ENCODE data around the gene KLHL13. TPM values are rescaled to one million over a fixed set of nuclear protein-coding genes. Genes with fewer than 3 reads are reported as not detected.
A peak's percentile ranks its signal among the peaks of the same experiment; 100 is the strongest.
"Not testable (repeated sequence)": the region's sequence is repeated elsewhere in the genome, so short reads cannot be mapped to it uniquely, and the experiment has no call there.

KLHL13 gene
- total and polyA plus RNA-seq, 10 of the 15 experiments (the other 5 are each of a cell fraction or from before 2014, with no cell fraction given), result 8.2 to 34.1 (median 13.8) TPM

DNA sequence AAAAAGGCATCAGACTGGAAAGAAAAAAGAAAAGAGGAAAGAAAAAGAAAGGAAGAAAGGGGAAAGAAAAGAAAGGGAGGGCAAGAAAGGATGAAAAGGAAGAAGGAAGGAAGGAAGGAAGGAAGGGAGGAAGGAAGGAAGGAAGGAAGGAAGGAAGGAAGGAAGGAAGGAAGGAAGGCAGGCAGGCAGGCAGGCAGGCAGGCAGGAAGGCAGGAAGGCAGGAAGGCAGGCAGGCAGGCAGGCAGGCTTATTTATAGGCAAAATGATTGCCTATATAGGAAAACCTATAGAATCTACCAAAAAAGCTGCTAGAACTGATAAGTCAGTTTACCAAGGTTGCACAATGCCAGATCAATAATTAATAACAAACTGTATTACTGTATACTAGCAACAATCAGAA is 186.5 kb downstream of the KLHL13 start:
- H3K27me3 ChIP-seq (replicated peaks in 1 of 2; ENCODE audit: control insufficient read depth in 2 of 2, insufficient read depth in 2 of 2, low read length in 1 of 2); FAIRE-seq; in situ Hi-C loops (cut with MboI); H3K36me3 ChIP-seq (ENCODE audit: control insufficient read depth in 2 of 2, insufficient read depth in 2 of 2, low read length in 1 of 2); H3K4me3 ChIP-seq; ATAC-seq; H3K9ac ChIP-seq (ENCODE audit: control insufficient read depth, insufficient read depth, low read length); intact Hi-C loops (cut with micrococcal nuclease; ENCODE audit: unreplicated experiment); H3K79me2 ChIP-seq (ENCODE audit: control insufficient read depth, insufficient read depth, low read length); RAD21 ChIA-PET (ENCODE audit: unreplicated experiment); H4K20me1 ChIP-seq (ENCODE audit: control insufficient read depth, insufficient read depth); H3K9me3 ChIP-seq (replicated peaks; ENCODE audit: control insufficient read depth, insufficient read depth, low read length); H3K27ac ChIP-seq (ENCODE audit: control insufficient read depth, insufficient read depth); H2AFZ ChIP-seq (ENCODE audit: control insufficient read depth, low read depth, low read length); POLR2A ChIA-PET; CTCF ChIA-PET; BruUV-seq (replicated peaks); H3K4me2 ChIP-seq (ENCODE audit: control insufficient read depth, insufficient read depth); DNase-seq (ENCODE audit: low read depth, low spot score); H3K4me1 ChIP-seq (ENCODE audit: control insufficient read depth, insufficient read depth, low read length): not testable (repeated sequence)
- TF ChIP-seq ETV6 (conservative IDR thresholded peaks at IDR 0.05 in 1 of 2, IDR thresholded peaks at IDR 0.05 in 1 of 2; ENCODE audit: borderline replicate concordance in 1 of 2, low read depth in 1 of 2), result peak in 1 of 2 experiments; percentile 71; a peak in 1 of 4 replicates
- SMC1A ChIA-PET (ENCODE audit: uncharacterized antibody, unreplicated experiment), result interaction anchor here (0.6 kb wide), 1 partner anchor 183 kb away, joined by 3 read pairs; no protein-coding TSS in a partner anchor

DNA sequence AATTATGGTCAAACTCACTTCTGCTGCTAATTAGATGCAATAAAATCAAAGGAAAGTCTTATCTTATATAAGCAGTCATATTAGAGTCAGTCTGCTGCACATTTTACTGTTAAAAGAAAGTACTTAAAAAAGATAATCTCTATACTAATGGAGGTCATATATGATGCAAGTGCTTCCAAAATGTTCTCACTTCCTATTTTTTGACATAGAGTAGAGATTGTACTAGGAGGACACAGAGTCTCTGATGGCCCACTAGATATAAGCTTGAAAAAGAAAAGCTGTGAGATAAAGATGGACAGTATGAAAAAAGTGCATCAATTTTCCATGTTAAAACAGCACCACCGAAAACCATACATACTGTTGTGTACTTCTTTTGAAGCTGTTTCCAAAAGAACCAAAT is 196.9 kb downstream of the KLHL13 start:
- Histone ChIP-seq H2AFZ (ENCODE audit: control insufficient read depth, low read depth, low read length) (no peak overlapping the region), H4K20me1 (ENCODE audit: control insufficient read depth, insufficient read depth) (no peaks in the 10 kb centered on the region), H3K9me3 (replicated peaks; ENCODE audit: control insufficient read depth, insufficient read depth, low read length) (no peaks in the 10 kb centered on the region), H3K79me2 (ENCODE audit: control insufficient read depth, insufficient read depth, low read length) (no peaks in the 10 kb centered on the region), H3K4me3 (no peak overlapping the region), H3K4me1 (ENCODE audit: control insufficient read depth, insufficient read depth, low read length) (no peaks in the 10 kb centered on the region), H3K4me2 (ENCODE audit: control insufficient read depth, insufficient read depth) (no peak overlapping the region), H3K36me3 (ENCODE audit: control insufficient read depth in 2 of 2, insufficient read depth in 2 of 2, low read length in 1 of 2) (no peaks in the 10 kb centered on the region), H3K27ac (ENCODE audit: control insufficient read depth, insufficient read depth) (no peak overlapping the region), H3K27me3 (replicated peaks in 1 of 2; ENCODE audit: control insufficient read depth in 2 of 2, insufficient read depth in 2 of 2, low read length in 1 of 2) (no peaks in the 10 kb centered on the region), H3K9ac (ENCODE audit: control insufficient read depth, insufficient read depth, low read length) (no peak overlapping the region)
- intact Hi-C loops (cut with micrococcal nuclease; ENCODE audit: unreplicated experiment), result no loop called here
- 29% methylated on average over 1 of the region's 1 CpG for WGBS (ENCODE audit: insufficient coverage, insufficient replicate concordance, low lambda C conversion rate, missing lambda C conversion rate)
- DNase-seq (ENCODE audit: low read depth, low spot score) (no peak), ATAC-seq (peak; percentile 66), FAIRE-seq (no peak)
- in situ Hi-C loops (cut with MboI), result no loop called here
- SMC1A ChIA-PET (ENCODE audit: uncharacterized antibody, unreplicated experiment), result no interaction called here
- RAD21 ChIA-PET (ENCODE audit: unreplicated experiment), result no interaction called here
- CTCF ChIA-PET, result no interaction called here
- POLR2A ChIA-PET, result no interaction called here
- TF ChIP-seq SPI1 (IDR thresholded peaks at IDR 0.05; ENCODE audit: borderline replicate concordance, insufficient read depth, low read depth, low read length), result peak; percentile 32; the same call in 1 of the 2 replicates
- no peak for TF ChIP-seq RBBP5 (conservative IDR thresholded peaks at IDR 0.05)
- no peak for TF ChIP-seq ETV6 (conservative IDR thresholded peaks at IDR 0.05 in 1 of 2, IDR thresholded peaks at IDR 0.05 in 1 of 2; ENCODE audit: borderline replicate concordance in 1 of 2, low read depth in 1 of 2)
- TF ChIP-seq, protein P1, sequence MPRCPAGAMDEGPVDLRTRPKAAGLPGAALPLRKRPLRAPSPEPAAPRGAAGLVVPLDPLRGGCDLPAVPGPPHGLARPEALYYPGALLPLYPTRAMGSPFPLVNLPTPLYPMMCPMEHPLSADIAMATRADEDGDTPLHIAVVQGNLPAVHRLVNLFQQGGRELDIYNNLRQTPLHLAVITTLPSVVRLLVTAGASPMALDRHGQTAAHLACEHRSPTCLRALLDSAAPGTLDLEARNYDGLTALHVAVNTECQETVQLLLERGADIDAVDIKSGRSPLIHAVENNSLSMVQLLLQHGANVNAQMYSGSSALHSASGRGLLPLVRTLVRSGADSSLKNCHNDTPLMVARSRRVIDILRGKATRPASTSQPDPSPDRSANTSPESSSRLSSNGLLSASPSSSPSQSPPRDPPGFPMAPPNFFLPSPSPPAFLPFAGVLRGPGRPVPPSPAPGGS (IDR thresholded peaks at IDR 0.05; ENCODE audit: borderline replicate concordance, insufficient read depth, low read depth, low read length, poor library complexity, severe bottlenecking), result no peak
- TF ChIP-seq ZNF274 (IDR thresholded peaks at IDR 0.05; ENCODE audit: insufficient read depth, insufficient read length), result no peak
- no peak for TF ChIP-seq MTA2 (IDR thresholded peaks at IDR 0.05; ENCODE audit: low read depth)
- BruUV-seq (replicated peaks), result no TSS peak

Data from GM12878 (cell line).